HG03457 (cell line): ENCODE data around the gene MT1E.
A peak's percentile ranks its signal among the peaks of the same experiment; 100 is the strongest.
"Not testable (repeated sequence)": the region's sequence is repeated elsewhere in the genome, so short reads cannot be mapped to it uniquely, and the experiment has no call there.

Experiments
- ATAC-seq: cut with Tn5 transposase; IDR thresholded peaks from one replicate; pipeline ENCODE4 v1.9.1; 2021; ENCODE audit warnings: moderate number of reproducible peaks; ENCODE audit not compliant: unreplicated experiment

Gene MT1E

DNA sequence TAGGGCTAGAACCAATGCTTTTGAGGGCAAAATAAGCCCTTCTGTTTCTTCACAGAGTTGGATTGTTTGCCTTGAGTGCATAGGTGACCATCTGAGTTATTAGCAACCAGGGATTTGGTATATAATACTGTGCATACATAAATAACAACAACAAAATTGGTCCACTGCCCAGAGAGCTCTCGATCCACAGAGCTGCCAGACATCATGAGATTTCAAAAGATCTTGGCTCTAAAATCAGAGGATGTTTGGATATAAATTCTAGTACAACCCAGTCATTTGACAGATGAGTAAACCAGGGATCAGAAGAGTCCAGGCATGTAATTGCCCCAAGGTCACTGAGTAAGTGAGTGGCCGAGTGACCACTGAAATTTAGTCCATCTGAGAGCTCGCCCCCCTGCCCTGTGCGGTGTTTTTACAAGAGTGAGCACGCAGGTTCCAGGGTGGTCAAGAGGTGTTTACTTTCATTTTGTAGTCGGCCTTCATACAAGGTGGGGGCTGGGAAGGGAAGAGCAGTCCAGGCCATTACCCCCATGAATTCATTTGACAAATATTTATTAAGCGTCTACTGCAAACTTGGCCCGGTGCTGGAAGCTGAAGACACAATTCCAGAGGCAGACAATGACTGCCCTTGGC lies 19.0 kb upstream of the MT1E start:
- no peak for ATAC-seq

DNA sequence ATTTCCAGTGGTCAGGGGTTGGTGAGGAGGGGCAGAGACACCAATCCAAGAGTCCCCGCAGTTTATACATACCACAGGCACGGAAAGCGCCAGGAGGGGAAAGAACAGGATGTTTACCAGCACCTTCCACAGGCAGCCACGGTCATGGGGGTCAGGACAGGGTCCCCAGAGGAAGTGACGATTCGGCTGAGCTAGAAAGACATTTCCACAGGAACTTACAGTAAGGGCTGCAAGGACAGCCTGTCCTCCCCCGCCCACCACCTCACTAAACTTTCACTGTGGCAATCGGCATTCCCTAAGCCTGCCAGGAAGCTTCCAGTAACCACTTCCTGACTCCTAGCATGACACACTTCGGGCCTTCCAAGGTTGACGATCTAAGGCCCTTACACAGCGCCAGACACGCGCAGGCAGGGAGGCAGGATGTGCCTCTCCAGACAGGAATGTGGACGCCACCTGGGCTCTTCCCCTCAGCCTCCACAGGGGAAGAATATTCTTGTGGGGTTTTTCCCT lies 18.4 kb upstream of the MT1E start:
- no peak for ATAC-seq

- no peak for ATAC-seq
Measured at GRCh38 chr16:56607675-56608042, 17.9 kb upstream of the MT1E start.

GRCh38 chr16:56608043-56608875 lies 17.3 kb upstream of the MT1E start, which contains the start of gene MT2A:
TSS of gene MT2A (plus strand) at chr16:56608584. CDS start at chr16:56608656, 72 bp downstream.
- ATAC-seq = peak; percentile 66

DNA sequence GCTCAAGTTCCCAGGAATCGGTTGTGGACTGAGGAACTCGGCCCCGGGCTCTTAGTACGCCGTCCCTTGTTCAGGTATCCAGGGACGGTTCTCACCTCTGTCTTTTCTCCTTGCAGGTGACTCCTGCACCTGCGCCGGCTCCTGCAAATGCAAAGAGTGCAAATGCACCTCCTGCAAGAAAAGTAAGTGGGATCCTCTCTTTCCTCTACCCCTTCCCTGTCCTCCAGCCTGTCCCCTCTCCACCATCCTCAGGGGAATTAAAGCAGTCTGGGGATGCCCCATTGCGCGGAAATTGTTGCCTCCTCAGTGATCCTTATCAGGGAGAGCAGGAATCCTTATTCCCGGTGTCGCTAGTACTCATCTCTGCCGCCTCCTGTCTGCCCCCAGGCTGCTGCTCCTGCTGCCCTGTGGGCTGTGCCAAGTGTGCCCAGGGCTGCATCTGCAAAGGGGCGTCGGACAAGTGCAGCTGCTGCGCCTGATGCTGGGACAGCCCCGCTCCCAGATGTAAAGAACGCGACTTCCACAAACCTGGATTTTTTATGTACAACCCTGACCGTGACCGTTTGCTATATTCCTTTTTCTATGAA lies 16.6 kb upstream of the MT1E start:
- no peak for ATAC-seq

- ATAC-seq = no peak
Measured at GRCh38 chr16:56609463-56609921, 16.1 kb upstream of the MT1E start.

GRCh38 chr16:56610017-56610608 lies 15.5 kb upstream of the MT1E start:
- ATAC-seq = no peak

DNA sequence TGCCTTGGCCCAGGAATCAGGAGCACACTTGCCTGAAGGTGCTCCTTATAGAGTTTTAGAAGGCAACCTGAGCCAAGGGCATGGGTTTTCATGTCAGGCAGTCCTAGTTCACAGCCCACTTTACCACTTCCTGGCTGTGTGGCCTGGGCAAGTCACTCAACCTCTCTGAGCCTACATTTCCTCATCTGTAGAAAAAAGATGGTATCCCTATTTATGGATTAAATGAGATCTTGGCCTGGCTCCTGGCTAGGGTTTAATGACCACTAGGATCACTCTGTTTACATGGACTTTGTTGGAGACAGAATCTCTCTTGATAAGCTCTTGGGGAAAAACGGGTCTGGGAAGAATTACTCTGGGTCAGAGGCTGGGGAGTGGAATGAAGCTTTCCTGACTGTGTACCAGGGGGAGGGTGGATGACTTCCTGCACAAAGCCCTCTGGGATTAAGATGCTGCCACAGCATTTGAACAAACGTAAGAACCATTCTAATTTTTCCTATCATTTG lies 14.9 kb upstream of the MT1E start:
- ATAC-seq = no peak

DNA sequence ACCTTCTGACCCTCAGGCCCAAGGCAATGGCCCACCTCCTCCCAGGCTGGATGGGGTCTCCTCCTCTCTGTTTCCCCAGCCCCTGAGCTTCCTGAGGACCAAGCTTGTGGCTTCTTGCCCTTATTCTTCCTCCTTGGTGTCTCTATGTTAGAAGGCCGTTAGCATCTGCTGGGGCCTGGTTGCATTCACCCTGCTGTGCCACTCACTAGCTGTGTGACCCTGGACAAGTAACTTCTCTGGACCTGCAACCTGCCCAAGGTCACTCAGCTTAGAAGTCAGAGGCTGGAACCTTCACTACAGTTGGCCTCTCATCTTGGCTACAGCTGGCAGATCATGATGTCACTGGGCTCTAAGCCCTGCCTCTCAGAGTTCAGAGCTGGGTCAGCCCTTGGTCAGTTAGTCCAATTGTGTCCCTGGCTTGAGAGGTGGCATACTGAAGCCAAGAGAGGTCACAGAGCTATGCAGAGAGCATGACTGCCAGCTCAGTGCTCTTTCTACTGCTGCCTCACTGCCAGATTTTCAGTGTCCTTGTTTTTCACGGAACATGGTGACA lies 14.2 kb upstream of the MT1E start:
- ATAC-seq = no peak

DNA sequence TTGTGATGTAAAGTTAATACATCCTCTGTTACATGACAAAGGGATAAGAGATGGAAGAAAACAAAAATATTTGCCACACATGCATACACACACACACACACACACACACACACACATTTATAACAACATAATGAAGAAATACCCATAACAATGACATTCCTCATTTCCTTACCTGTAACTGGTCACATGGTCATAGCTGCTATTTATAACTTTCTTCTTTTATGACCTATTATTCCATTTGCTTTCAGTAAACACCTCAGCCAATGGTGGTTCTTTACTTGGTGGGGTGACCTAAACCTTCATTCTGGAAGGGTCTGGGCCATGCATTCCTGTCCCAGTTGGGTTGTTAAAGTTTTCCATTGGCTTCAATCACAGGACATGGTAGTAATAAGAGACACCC lies 11.9 kb upstream of the MT1E start:
- ATAC-seq = no peak

DNA sequence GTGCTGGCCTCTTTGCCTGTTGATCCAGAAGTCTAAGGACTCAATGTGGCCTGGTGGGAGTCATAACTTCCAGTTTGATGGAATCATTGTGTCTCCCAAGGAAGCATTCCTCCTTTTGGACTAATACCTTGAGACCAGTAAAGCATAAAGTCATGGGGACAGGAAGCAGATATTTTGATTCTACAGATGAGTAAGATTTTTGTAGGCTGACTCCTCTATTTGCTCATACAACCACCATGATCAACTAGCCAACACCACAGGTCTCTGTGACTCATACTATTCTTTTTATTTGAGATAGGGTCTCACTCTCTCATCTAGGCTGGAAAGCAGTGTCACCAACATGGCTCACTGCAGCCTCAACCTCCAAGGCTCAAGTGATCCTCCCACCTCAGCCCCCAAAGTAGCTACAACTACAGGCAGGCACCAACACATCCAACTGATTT lies 11.0 kb upstream of the MT1E start:
- no peak for ATAC-seq

GRCh38 chr16:56615353-56615752 lies 10.2 kb upstream of the MT1E start:
- no peak for ATAC-seq

DNA sequence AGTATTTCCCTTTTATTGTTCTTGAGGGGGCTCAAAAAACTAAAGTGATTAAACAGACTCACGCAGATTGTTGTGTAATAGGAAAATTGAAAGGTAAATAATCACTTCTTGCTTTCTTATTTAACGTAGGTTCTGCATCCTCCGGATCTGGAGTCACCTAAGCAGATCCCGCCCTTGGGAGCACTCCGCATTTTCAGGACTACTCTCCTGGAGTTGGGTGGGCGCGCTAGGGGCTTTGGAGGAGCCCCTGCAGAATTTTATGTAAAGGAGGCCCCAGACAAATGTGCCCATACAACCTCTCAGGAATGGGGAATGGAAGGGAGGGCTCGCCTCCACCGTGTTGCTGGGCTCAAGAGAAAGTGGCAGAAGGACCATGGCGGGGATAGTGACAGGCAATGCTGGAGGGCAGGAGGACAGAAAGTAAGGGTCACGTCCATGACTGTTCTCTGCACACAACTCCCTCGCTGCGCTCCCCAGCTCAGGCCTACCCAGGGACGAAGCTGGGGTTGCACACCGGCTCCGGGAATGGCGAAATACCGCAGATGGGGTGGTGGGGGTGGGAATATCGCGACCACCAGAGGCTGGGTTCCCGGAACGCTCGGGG lies 8.9 kb upstream of the MT1E start:
- ATAC-seq = no peak

- ATAC-seq = peak; percentile 53
Measured at GRCh38 chr16:56617212-56618085, 8.1 kb upstream of the MT1E start.

DNA sequence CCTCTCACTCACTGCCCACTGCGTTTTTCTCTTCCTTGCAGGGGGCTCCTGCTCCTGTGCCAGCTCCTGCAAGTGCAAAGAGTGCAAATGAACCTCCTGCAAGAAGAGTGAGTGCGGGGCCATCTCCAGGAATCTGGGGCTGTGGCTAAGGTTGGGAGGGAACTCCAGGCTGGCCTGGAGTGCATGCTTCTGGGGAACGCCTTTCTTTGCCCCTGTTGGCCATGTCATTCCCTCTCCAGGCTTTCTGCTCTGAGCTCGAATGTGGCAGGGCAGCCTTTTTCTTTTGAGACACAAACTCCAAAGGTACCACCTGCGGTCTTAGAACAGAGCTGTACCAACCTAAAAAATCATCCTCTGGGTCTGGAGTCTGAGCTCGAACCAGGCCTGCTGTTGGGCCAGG lies 7.4 kb upstream of the MT1E start:
- ATAC-seq = no peak

- ATAC-seq = no peak
Measured at GRCh38 chr16:56620339-56620897, 5.2 kb upstream of the MT1E start.

GRCh38 chr16:56621665-56622445 lies 3.7 kb upstream of the MT1E start:
- ATAC-seq = not testable (repeated sequence)

GRCh38 chr16:56623184-56623583 lies 2.4 kb upstream of the MT1E start:
- not testable (repeated sequence) for ATAC-seq
